RWPE1 (cell line): ENCODE measurements around the gene ZBTB6.
A peak's percentile ranks its signal among the peaks of the same experiment; 100 is the strongest.

Experiments
- CTCF ChIA-PET: fragments of 350-600 bp; sonication (Branson Sonifier 250); formaldehyde crosslinking; extraction: SDS; loops from one replicate; lab custom pipeline; 2021; lab: Yijun Ruan, JAX
- POLR2A ChIA-PET: fragments of 400-600 bp; formaldehyde crosslinking; extraction: SDS; loops from one replicate; lab custom pipeline; 2020; ENCODE audit warnings: antibody characterized with exemption; ENCODE audit not compliant: low non-redundant PET; lab: Yijun Ruan, JAX
- DNase-seq: peaks from one replicate; pipeline ENCODE4 v3.0.0; 2012; ENCODE audit warnings: low spot score
- H3K27ac ChIP-seq: fragments of 450-650 bp; 2 replicates; pipeline ENCODE4 v1.5.1; 2017
- CTCF ChIP-seq: fragments of 450-650 bp; conservative IDR thresholded peaks from 2 replicates; pipeline ENCODE4 v1.5.1; 2017; ENCODE audit warnings: low read depth, mild to moderate bottlenecking

The ZBTB6 gene

GRCh38 chr9:122950263-122950662 lies 37.1 kb upstream of the ZBTB6 start:
- TF ChIP-seq CTCF: no peak
- CTCF ChIA-PET: no interaction called here
- POLR2A ChIA-PET: no interaction called here
- no peak overlapping the region for H3K27ac ChIP-seq
- no peak for DNase-seq

GRCh38 chr9:122949696-122950095 lies 36.6 kb upstream of the ZBTB6 start:
- ChIA-PET POLR2A (no interaction called here), CTCF (no interaction called here)
- no peak for DNase-seq
- no peak for TF ChIP-seq CTCF
- no peak overlapping the region for H3K27ac ChIP-seq

GRCh38 chr9:122948313-122948712 lies 35.2 kb upstream of the ZBTB6 start:
- DNase-seq: no peak
- ChIA-PET CTCF (interaction anchor here (0.6 kb wide), 1 partner anchor 43 kb away, joined by 4 read pairs; no protein-coding TSS in a partner anchor), POLR2A (interaction anchor here (0.6 kb wide), 1 partner anchor 72 kb away, joined by 3 read pairs; no protein-coding TSS in a partner anchor)
- no peak overlapping the region for H3K27ac ChIP-seq
- TF ChIP-seq CTCF: no peak

GRCh38 chr9:122946461-122947005 lies 33.4 kb upstream of the ZBTB6 start:
- H3K27ac ChIP-seq: no peak overlapping the region
- ChIA-PET CTCF (interaction anchor here (0.6 kb wide), 1 partner anchor 24 kb away, joined by 4 read pairs; no protein-coding TSS in a partner anchor), POLR2A (no interaction called here)
- DNase-seq: no peak
- TF ChIP-seq CTCF: no peak

GRCh38 chr9:122944960-122945888 lies 32.1 kb upstream of the ZBTB6 start:
- ChIA-PET POLR2A (no interaction called here), CTCF (no interaction called here)
- TF ChIP-seq CTCF: no peak
- no peak overlapping the region for H3K27ac ChIP-seq
- DNase-seq: no peak

GRCh38 chr9:122941582-122942234 lies 28.6 kb upstream of the ZBTB6 start:
- POLR2A ChIA-PET: interaction anchor here (0.6 to 2.0 kb wide), 2 partner anchors 10 to 15 kb away, joined by 4 to 12 read pairs; partner anchors contain the start of gene ZBTB26
- H3K27ac ChIP-seq: peak overlapping the region; percentile 90
- TF ChIP-seq CTCF: no peak
- peak; percentile 50 for DNase-seq
- CTCF ChIA-PET: no interaction called here
